Effector CD4-positive, alpha-beta T cell (primary cell): ENCODE data around the gene INSYN2A.

Experiments
- DNase-seq: peaks from one replicate; pipeline ENCODE4 v3.0.0-alpha.2; 2020

Gene INSYN2A

DNA sequence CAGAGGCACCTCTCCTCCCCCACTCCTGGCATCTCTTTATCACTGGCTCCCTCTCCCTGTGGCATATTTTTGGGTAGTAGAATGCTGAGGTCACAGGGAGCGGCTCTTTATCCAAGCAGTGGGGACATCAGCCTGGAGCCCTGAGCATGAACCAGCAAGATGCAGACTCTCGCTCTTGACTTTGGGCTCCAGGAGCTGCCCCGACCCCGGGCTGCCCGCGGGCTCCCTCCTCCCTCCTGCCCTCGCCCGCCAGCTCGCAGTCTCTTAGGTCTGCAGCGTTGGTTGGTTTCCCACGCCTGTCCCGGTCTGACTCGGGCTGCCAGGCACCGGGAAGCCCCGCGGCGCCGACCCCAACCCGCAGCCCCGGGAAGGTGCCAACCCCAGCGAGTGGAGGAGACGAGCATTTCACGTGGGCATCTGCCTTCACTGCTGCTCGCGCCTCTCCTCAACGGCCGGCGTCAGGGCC is 1.3 kb downstream of the INSYN2A start:
- DNase-seq = no peak

DNA sequence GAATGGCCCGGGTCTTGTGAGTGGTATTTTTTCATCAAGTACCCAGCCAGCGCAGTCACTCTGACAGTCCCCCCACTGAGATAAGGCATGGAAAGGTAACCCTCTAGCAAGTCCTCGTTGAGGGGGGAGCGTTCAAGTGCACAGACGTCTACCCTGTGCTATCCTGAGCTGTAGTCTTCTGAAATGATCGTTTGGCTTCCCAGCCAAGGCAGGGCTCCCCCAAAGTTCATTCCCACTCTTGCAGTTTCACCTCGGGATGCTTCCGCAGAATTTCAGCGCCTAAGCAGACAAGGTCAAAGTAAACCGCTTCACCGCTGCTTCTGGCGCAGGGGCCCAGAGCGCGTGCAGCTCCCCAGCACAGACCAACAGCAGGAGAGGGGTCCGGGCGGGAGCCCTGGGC is 1.8 kb downstream of the INSYN2A start:
- DNase-seq = no peak

DNA sequence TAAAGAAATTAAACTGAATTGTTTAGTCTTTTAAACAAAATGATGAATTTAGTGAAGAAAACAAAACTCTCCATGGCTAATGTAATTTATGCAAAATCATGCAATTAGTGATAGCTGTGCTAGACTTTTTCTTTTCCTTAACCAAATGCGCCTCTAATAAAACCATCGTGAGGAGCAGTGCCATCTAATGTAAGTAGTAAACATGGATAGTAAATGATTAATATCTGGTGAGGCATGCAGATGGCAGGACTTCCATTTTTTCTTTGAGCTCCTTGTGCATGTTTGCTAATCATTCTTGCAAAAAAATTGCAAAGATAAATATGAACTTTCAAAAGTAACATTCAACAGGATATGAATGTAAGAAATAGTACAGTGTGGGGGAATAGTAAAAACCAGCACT is 2.3 kb downstream of the INSYN2A start:
- DNase-seq = no peak

DNA sequence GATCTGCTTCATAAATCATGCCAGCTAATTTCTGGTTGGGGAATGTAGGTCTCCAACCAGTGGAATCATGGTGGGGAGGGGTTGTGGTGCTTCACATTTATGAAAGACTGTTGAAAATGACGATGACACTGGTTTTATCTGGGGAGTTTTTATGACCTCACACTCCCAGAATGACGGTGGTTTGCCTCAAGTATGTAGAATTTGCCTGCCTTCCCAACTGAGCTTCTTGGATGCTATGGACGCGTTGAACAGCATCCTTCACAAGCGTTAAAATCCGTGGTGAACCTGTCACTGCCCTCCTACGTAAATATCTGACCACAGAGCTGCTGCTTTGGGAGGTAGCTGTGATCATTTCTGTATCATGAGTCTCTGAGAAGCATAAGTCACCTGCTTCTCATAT is 3.3 kb downstream of the INSYN2A start:
- no peak for DNase-seq

DNA sequence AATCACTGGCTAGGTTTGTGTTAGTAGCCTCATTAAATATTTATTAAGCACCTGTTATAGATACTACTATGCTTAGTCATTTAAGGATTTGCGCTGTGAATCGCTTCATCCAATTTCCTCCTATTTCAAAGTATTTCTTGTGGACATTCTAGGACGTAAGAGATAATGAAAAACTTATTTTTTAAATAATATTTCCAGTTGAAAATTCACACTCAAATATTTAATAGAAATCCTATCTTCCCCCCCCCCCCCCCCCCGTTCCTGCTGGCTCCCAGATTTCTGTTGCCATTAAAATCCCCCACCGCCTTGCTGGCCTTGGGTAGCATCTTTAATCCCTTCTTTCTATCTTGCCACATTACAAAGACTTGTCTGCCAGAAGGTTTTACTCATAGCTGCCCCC is 6.0 kb downstream of the INSYN2A start:
- DNase-seq = no peak

DNA sequence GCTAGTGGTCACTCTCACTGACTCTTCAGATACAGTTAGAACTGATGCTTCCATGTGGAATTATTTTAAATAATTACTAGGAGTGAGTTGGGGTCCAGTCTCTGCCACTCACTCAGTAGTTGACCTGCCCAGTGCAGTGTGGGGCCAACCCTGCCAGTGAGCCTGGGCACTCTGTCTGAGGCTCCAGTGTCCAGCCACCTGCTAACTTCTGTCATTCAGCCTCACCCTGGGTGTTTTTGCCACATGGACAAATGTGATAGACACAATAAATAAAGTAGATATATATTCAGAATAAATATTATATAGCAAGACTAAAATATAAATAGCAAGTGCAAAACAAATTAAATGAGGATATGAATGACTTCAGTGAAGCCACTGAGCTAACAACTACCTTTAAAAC is 7.2 kb downstream of the INSYN2A start:
- DNase-seq = no peak

DNA sequence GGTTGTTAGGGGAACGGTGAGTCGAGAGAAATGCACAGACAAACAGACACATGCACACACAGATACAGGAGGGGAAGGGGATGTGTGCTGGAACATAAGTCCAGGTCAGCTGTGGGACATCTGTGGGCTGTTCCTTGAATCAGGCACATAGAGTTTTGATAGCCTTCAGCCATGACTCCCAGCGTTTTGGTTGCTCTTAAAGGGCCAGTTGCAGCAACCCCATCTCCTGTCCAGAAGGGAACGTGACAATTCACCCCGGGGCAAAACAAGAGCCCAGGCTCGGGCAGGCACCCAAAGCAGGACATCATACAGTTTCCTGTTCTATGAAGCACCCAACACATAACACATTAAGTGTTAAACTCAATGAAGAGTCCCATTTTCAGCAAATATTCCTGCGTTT is 9.6 kb downstream of the INSYN2A start:
- DNase-seq = no peak

DNA sequence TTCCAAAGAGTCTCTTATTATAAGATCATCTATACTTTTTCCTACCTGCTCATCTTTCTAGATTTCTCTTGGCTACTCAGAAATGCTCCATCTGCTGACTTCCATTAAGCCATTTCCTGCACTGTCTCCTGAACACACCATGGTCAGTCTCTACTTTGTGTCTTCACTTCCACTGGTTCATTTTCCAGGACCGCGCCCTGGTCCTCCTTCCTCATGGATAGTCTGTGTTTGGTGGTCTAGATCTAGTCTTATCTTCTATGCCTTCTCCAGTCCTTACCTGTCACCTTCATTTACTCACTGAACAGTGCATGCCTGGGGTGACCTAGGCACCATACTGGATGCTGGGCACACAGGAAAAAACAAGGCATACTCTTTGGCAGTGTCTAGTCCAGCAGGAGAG is 11.8 kb downstream of the INSYN2A start:
- DNase-seq = no peak

DNA sequence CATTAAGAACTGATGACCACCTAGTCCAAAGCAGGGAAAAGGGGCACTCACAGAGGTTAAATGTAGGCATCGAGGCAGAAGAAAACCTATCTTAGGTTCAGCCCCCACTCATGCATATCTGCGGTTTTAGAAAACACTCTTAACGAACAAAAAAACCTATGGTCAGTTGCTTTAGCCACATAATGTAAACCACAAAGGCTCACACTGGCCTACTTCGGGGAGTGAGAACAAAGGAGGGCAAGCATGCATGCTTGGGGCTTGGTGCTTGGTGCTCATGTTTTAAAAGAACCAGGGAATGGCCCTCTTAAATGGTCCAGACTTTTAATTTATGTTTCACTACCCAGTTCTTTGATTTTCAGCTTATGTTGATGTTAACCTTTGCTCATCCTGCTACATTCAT is 14.2 kb downstream of the INSYN2A start:
- no peak for DNase-seq

DNA sequence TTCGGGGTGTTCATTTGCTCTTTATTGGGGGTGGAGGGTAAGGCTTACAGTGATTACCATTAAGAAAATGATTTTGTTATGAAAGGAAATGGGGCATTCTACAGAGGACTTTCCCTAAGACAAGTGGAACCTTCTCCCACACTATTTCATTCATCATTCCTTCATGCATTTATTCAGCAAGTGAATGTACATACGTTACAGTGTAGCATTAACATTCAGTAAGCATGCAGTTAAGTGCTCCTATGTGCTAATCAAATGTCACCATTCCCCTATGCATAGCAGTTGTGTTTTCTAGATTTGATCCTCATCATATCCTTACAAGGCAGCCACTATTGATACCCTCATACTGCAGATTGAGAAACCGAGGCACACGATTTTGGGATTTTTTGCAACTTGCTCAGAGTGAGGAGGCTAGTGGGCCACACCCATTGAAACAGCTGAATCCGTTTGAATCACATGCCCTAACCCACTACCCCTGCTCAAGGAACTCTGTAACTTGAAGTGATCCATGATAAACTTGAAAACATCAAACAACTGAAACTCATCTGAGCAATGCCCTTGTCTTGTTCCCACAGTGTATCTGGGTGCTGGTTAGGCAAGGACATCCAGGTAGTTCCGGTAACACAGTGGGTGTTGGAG is 16.7 kb downstream of the INSYN2A start:
- no peak for DNase-seq

DNA sequence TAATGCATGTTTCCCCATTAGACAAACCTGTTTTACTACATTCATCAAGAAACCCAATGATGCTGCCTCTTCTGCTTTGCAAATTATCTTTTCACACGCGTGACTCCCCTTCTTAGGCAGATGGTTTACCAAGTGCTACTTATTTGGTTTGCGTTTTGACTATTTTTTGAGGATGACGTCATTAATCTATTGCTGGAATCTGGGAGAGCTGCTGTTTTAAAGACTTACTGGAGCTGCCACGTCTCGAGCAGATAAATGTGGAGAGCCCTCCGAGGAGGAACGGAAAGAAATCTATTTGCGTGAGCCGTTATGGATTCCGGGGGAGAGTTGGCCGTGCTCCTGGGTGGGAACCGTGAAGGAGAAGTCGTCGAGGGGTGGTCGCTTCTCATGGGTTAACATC is 19.7 kb downstream of the INSYN2A start:
- DNase-seq = no peak

DNA sequence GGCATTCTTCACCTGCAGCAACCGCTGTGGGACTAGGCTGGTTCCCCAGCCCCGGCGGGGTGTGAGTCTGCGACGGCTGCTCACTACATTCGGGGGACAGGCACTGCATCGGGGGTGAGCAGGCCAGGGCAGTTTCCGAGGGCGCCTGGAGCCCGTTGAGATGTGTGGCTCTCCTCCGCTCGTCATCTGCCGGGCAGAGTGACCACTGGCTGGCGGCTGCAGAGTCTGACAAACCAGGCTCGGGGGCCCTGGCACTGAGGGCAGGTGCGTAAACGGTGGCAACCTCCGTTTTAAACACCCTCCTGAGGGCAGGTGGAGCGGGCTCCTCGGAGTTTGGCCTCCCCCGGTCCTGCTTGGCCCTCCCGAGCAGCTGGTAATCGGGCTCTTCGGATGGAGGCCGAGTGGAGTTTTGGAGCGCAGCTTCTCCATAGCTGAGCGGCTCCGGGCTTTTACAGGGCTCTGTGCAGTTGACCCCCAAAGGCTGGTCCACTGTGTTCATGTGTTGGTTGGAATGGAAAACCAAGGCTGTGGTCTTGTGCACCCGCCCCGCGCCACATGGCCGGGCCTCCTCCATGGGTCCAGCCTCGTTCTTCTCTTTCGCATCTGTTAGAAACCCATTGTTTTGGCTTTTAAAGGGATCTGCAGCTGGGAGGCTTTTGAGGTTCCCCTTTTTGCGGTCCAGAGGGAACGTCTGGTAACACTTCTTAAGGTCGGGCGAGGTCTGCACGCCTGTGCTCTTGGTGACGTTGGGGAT is 20.9 kb downstream of the INSYN2A start:
- no peak for DNase-seq

DNA sequence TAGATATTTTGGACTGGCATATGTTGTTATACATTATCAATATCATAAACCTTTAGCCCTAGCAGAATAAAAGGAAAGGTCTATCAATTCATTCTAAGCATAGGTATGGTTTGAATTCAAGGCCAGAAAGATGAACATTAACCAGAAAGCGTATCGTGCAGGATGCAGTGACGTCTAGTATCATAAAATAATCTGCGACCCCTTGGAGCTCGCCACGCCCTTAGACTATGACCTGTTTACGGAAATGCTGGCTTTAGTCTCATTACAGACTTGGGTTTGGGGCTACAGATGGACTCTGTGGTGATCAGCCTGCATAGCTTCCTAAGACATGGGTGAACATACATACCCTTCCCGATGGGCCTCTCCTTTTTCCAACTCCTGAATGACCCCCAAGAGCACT is 21.5 kb downstream of the INSYN2A start:
- no peak for DNase-seq

DNA sequence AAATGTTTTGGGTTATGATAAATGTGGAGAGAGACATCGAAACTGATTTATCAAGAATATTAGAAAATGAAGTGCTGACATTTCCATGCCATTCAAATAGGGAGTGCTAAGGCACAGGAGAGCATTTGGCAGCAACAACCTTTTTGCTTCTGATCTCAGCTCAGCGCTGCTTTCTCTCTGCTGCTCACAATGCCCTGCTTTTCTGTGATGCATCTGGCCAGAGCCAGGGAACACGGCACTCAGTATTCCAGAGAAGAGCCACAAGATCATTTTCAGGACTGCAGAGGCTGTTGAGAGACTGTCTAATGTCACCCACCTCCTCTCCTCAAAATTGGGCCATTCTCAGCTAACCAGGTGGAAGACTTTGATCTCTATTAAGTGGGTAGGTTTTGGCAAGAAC is 28.1 kb downstream of the INSYN2A start:
- no peak for DNase-seq

DNA sequence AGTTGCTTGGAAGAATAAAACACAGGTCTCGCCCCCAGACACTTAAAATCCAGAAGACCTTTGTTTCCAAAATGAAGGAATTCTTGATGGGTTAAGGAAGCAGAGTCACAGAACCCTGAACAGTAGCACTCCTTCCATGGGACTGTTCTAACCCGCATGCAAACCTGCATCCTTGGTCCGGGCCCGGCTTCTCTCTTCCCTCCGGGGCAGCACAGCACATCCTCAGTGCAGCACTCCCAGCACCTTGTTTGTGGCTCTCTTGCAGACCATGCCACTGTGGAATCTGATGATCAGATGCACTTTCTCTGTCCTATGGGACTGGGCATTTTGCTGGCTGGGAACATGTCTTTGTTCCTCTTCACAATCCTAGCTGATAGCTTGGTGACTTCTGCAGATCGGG is 33.5 kb downstream of the INSYN2A start:
- no peak for DNase-seq

DNA sequence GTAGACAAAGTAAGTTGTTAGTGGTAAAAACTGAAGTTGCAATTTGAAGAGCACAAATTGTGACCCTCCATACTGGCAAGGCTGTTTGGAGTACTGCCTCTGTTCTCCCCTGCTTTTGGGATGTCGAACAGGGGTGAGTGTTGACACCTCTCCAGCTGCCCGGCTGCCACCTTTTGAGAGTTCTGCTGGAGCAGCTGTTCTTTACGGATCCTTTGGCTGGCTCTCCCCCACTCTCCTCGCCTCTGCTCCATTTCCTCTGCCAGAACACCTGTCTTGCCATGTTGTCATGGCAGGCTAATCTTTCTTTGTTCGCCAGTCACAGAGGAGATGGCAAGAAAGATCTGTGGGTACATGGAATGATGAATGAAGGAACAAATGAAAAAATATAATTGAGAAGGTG is 34.9 kb downstream of the INSYN2A start:
- DNase-seq = no peak

DNA sequence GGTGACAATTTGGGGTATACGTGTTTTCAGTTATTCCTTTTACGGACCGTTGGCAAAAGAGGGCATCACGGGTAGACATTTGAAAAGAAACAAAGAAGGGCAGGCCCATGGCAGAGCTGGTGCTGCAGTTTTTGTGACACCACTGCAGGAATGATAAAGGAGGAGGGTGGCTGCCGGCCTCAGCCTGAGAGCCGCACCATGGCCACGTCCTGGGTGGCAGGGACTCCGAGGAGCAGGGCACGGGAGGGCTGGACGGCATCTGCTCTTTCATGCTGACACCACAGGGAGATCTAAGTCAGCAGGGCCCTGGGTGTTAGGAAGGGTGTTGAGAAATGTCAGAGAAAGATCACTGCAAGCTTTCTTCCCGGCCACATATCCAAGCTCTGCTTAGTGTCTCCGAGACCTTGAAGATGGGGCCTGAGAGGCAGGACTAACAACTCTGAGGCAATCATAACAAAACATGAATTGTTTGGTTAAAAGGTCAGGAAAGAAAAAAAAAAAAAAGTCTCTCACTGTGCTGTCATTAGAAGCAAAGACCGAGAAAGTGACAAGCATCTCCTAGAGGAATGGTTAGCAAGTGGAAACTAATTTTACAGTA is 36.6 kb downstream of the INSYN2A start:
- no peak for DNase-seq

DNA sequence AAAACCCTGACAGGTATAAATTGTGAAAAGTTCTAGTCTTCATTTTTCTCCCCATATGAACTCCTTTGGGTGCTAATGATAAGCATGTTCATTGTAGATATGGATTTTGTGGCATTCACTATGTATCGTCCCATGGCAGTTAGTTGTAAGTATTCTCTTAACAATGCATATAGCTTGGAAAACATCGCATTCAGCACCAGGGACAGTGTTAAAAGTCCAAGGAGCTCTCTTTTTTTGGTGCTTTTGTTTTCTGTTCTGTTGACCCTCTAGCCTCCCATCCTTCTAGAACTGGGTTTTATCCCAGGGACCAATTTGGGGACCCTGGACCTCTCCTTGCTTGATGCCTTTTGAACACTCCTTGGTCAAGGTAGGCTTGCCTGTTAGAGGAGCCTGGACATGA is 37.7 kb downstream of the INSYN2A start:
- DNase-seq = no peak

DNA sequence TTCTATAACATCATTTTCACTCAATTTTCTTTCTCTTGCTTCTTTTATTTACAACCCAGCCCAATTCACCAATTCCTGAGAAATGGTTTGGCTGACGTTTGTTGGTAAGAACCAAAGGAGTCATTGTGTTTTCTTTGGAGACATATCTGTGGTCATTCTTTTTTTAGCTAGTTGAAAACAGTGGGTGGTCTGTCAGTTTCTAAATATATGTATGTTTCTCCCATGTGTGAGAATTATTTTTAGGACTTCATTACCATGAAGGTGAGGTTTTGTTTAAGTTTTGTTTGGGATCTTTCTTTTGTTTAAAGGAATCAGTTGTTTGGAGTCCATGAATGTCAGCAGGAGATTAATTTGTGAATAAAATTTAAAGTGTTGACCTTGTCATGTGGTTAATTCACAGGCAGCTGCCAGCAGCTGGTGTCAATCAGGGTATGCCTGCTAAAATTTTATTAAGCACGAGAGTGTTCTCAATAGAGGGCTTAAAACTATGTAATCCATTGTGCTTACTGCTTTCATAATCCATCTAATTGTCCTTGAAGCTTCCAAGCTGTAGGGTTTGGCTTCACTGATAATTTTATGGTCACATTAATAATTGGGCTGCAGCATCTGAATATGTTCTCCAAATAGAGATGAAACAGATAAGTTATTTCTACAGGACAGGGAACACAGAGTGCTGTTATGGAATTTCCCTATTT is 38.7 kb downstream of the INSYN2A start:
- DNase-seq = no peak

DNA sequence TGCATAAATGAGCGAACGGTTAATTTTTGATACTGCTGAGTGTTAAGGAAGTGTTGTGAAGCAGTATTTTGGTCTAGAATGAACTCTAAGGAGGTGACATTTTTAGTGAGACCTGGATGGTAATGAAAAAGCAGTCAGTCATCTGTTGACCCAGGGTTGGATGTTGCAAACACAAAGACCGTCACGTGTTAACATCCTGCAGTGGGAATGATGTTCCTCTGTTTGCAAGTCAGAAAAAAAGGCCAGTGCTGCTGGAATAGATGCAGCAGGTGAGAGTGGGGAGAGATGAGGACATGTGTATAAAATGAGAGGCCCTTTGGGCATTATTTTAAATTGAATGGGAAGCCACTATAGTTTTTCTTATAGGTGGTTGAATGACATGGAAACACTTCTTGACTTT is 39.3 kb downstream of the INSYN2A start:
- DNase-seq = no peak

DNA sequence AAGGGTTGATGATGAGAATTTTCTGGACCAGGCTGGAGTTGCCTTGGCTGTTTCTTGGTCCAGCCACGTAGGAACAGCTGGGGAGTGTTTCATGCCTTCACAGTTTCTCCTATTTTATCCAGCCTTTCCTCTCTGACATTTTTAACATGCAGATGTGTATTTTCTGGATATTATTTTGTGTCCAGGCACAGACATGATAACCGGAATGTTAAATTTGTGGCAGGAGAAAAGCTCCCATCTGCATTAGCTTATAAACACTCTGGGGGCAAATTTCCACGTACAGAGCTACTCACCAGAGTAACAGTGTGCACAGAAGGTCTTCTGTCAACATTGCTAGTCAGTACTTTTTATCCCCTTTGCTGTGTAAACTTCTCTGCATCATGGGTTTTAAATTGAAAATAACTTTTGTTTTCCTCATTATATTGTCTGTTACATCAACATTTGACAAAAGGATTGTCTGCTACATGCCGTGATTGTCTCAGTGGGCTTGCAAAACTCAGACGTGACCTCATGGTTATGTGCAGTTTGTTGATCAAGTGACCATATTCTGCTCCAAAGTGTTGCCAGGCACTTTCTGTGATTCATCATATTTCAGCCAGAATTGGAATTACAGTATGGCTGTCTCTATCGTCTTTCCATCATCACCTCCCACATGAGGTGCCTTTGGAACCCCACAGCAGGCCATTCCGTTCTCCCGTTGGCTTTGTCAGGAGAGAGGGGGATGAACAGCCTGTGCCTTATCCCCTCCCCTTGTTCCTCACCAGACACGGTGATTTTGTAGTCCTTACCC is 41.4 kb downstream of the INSYN2A start:
- no peak for DNase-seq

DNA sequence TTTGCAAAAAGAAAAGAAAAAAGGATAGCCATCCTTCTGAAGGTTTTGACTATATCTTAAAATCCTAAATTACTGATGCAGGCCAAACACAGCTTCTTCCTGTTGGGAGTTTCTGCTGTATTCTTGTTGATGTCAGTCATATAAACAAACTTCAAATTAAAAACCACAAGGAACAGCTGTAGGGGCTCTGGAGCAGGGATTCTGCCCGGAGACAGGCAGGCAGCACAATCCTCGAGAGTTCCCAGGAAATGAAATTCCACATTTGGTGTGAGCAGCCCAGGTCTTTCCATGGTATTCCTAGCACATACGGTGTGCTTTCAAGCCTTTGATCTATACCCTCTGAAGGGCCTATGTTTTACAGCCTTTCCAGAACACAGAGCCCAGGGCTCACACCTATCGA is 43.2 kb downstream of the INSYN2A start:
- DNase-seq = no peak
